ENCODE results near the gene MS4A10. TPM values are rescaled to one million over a fixed set of nuclear protein-coding genes. Genes with fewer than 3 reads are reported as not detected.

MS4A10 gene
- total and polyA plus RNA-seq, 2 experiments from 2014 or later: 0.21 to 0.47 TPM

GRCh38 chr11:60825118-60825517 is 40.0 kb downstream of the MS4A10 start:
- Histone ChIP-seq H4K20me1 (ENCODE audit: insufficient read depth, poor library complexity, severe bottlenecking) (no peaks in the 10 kb centered on the region), H3K27me3 (no peaks in the 10 kb centered on the region), H3K4me3 (no peak overlapping the region), H3K9me3 (ENCODE audit: low read depth) (no peaks in the 10 kb centered on the region), H3K79me2 (no peaks in the 10 kb centered on the region), H3K9me2 (replicated peaks; ENCODE audit: insufficient read depth) (no peaks in the 10 kb centered on the region), H3K4me2 (no peak overlapping the region), H3K36me3 (replicated peaks; ENCODE audit: insufficient read depth, low read depth) (no peaks in the 10 kb centered on the region), H2AFZ (no peak overlapping the region), H3K27ac (no peak overlapping the region), H3K4me1 (ENCODE audit: insufficient read depth) (no peaks in the 10 kb centered on the region)
- TF ChIP-seq EZH2phosphoT487 (IDR thresholded peaks at IDR 0.05; ENCODE audit: low read depth, severe bottlenecking, unreplicated experiment): no peak
- no peak for TF ChIP-seq EZH2 (IDR thresholded peaks at IDR 0.05; ENCODE audit: borderline replicate concordance)
- no peak for DNase-seq (ENCODE audit: low spot score)
- 93% methylated on average over 5 of the region's 5 CpGs for WGBS (ENCODE audit: low lambda C conversion rate, missing lambda C conversion rate)

GRCh38 chr11:60825790-60826189 is 40.7 kb downstream of the MS4A10 start:
- no peaks in the 10 kb centered on the region for H4K20me1 ChIP-seq (ENCODE audit: insufficient read depth, poor library complexity, severe bottlenecking)
- no peak overlapping the region for H3K27ac ChIP-seq
- TF ChIP-seq, protein P1, sequence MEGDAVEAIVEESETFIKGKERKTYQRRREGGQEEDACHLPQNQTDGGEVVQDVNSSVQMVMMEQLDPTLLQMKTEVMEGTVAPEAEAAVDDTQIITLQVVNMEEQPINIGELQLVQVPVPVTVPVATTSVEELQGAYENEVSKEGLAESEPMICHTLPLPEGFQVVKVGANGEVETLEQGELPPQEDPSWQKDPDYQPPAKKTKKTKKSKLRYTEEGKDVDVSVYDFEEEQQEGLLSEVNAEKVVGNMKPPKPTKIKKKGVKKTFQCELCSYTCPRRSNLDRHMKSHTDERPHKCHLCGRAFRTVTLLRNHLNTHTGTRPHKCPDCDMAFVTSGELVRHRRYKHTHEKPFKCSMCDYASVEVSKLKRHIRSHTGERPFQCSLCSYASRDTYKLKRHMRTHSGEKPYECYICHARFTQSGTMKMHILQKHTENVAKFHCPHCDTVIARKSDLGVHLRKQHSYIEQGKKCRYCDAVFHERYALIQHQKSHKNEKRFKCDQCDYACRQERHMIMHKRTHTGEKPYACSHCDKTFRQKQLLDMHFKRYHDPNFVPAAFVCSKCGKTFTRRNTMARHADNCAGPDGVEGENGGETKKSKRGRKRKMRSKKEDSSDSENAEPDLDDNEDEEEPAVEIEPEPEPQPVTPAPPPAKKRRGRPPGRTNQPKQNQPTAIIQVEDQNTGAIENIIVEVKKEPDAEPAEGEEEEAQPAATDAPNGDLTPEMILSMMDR (IDR thresholded peaks at IDR 0.05; ENCODE audit: poor library complexity): no peak
- TF ChIP-seq EZH2phosphoT487 (IDR thresholded peaks at IDR 0.05; ENCODE audit: low read depth, severe bottlenecking, unreplicated experiment): no peak
- TF ChIP-seq EZH2 (IDR thresholded peaks at IDR 0.05; ENCODE audit: borderline replicate concordance): no peak
- H3K9me2 ChIP-seq (replicated peaks; ENCODE audit: insufficient read depth): no peaks in the 10 kb centered on the region
- DNase-seq (ENCODE audit: low spot score): no peak
- H3K27me3 ChIP-seq: no peaks in the 10 kb centered on the region
- H3K79me2 ChIP-seq: no peaks in the 10 kb centered on the region
- H3K4me2 ChIP-seq: no peak overlapping the region
- H2AFZ ChIP-seq: no peak overlapping the region
- no peaks in the 10 kb centered on the region for H3K4me1 ChIP-seq (ENCODE audit: insufficient read depth)
- 84% methylated on average over 5 of the region's 6 CpGs for WGBS (ENCODE audit: low lambda C conversion rate, missing lambda C conversion rate)
- H3K9me3 ChIP-seq (ENCODE audit: low read depth): no peaks in the 10 kb centered on the region
- no peaks in the 10 kb centered on the region for H3K36me3 ChIP-seq (replicated peaks; ENCODE audit: insufficient read depth, low read depth)
- H3K4me3 ChIP-seq: no peak overlapping the region

GRCh38 chr11:60830478-60831142 is 45.5 kb downstream of the MS4A10 start:
- Histone ChIP-seq H3K79me2 (no peaks in the 10 kb centered on the region), H3K4me1 (ENCODE audit: insufficient read depth) (no peaks in the 10 kb centered on the region), H3K36me3 (replicated peaks; ENCODE audit: insufficient read depth, low read depth) (no peaks in the 10 kb centered on the region), H3K9me2 (replicated peaks; ENCODE audit: insufficient read depth) (no peaks in the 10 kb centered on the region), H3K9me3 (ENCODE audit: low read depth) (no peaks in the 10 kb centered on the region), H3K4me3 (no peak overlapping the region), H3K4me2 (peak overlapping the region; percentile 47), H2AFZ (no peak overlapping the region), H4K20me1 (ENCODE audit: insufficient read depth, poor library complexity, severe bottlenecking) (no peaks in the 10 kb centered on the region), H3K27me3 (peaks cover 6% of the 10 kb centered on the region), H3K27ac (no peak overlapping the region)
- no peak for TF ChIP-seq EZH2phosphoT487 (IDR thresholded peaks at IDR 0.05; ENCODE audit: low read depth, severe bottlenecking, unreplicated experiment)
- TF ChIP-seq, protein P1 (IDR thresholded peaks at IDR 0.05; ENCODE audit: poor library complexity): no peak
- TF ChIP-seq EZH2 (IDR thresholded peaks at IDR 0.05; ENCODE audit: borderline replicate concordance): no peak
- WGBS (ENCODE audit: low lambda C conversion rate, missing lambda C conversion rate): 50% methylated on average over 10 of the region's 10 CpGs
- no peak for DNase-seq (ENCODE audit: low spot score)

- Histone ChIP-seq H4K20me1 (ENCODE audit: insufficient read depth, poor library complexity, severe bottlenecking) (no peaks in the 10 kb centered on the region), H3K79me2 (no peaks in the 10 kb centered on the region), H3K36me3 (replicated peaks; ENCODE audit: insufficient read depth, low read depth) (no peaks in the 10 kb centered on the region), H2AFZ (no peak overlapping the region), H3K27ac (no peak overlapping the region), H3K9me3 (ENCODE audit: low read depth) (no peaks in the 10 kb centered on the region), H3K4me3 (no peak overlapping the region), H3K9me2 (replicated peaks; ENCODE audit: insufficient read depth) (no peaks in the 10 kb centered on the region), H3K27me3 (peaks cover 6% of the 10 kb centered on the region), H3K4me1 (ENCODE audit: insufficient read depth) (no peaks in the 10 kb centered on the region), H3K4me2 (peak overlapping the region; percentile 47)
- no peak for TF ChIP-seq EZH2phosphoT487 (IDR thresholded peaks at IDR 0.05; ENCODE audit: low read depth, severe bottlenecking, unreplicated experiment)
- TF ChIP-seq, protein P1 (IDR thresholded peaks at IDR 0.05; ENCODE audit: poor library complexity): peak; percentile 94
- WGBS (ENCODE audit: low lambda C conversion rate, missing lambda C conversion rate): 25% methylated on average over 8 of the region's 8 CpGs
- peak; percentile 87 for DNase-seq (ENCODE audit: low spot score)
These were observed 46.0 kb downstream of the MS4A10 start for GRCh38 chr11:60831143-60831500.
